GM18873 (cell line): ENCODE data around the gene MAP1LC3C.

Source experiments
- ATAC-seq: cut with Tn5 transposase; IDR thresholded peaks from one replicate; pipeline ENCODE4 v1.9.1; 2021; ENCODE audit warnings: mild to moderate bottlenecking, moderate library complexity, moderate number of reproducible peaks; ENCODE audit not compliant: unreplicated experiment, low FRiP score

The MAP1LC3C gene

DNA sequence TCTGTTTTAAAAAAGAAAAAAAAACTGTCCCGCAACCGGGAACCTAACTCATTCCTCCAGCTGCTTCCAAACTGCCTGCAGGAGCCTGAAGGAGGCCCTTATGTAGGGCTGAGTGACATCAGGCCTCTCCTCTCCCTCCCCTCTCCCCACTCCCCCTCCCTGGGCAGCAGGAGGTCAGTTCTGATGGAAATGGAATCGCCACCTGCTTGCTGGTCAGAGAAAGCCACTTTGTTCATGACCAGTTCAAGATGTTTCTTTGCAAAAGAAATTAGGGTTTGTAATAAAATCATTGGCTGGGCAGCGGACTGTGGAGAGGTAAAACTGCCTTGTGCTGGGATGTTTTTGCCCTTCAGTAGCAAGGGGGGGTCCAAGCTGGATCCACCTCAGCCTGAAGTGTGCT, at the start of gene MAP1LC3C:
MAP1LC3C (minus strand) TSS at position 73 of the 400 bp plus-strand sequence. CDS start 90 bp downstream, outside the sequence.
- ATAC-seq = no peak

DNA sequence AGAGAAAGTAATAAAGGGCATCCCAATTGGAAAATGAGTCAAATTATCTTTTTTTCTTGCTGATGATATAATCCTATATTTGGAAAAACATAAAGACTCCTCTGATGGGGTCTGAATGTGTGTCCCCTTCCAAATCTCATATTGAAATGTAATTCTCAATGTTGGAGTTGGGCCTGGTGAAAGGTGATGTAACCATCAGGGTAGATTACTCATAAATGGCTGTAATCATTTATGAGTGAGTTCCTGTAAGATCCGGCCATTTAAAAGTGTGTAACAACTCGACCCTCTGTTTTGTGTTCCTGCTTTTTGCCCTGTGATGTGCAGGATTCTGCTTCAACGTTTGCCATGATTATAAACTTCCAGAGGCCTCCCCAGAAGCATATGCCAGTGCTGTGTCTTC, 44.3 kb upstream of the MAP1LC3C start:
- no peak for ATAC-seq

DNA sequence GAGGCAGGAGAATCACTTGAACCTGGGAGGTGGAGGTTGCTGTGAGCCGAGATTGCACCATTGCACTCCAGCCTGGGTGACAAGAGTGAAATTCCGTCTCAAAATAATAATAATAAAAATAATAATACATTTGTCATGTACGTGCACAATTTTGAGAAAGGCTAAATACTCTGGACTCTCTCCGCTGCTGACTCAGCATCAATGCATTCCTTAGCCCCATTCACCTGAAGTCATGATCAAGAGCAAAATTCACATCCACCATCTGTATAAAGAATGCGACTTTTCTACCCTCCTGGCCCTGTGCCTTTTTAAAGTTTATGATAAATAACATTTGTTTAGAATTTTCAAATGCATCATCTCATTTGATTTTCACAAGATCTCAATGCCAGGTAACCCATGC, 35.5 kb upstream of the MAP1LC3C start:
- ATAC-seq = no peak

DNA sequence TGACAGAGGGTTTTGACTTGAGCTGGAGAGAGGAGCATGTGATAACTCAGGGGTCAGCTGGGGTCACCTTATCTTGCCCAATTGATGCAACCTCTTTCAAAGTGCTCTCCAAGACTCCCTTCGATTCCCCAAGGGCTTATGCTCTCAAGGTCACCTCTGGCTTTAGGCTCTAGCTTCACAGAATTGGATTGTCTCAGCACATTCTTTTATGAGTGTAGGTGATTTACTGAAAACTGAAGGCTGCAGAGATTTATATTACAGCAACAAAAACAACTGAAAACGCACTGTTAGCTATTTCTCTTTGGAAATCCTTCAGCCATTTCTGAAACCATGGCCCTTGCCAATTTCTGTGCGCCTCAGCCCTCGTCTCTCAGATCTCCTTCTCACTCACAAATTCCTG, 34.5 kb upstream of the MAP1LC3C start:
- no peak for ATAC-seq

DNA sequence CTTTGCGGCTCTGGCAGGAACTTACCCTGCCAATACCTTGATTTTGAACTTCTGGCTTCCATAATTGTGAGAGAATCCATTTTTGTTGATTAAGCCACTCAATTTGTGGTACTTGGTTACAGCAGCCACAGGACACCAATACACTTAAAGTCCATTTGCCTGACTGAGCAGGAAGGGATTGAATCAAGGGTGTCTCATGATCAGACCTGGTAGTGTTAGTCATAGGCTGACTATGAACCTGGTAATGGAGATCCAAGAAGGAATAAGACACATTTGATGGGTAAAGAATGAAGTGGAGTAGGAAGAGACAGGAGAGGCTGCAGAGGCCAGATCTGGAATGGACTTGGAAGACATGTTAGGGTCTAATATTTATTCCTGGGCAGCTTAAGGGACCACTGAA, 31.2 kb upstream of the MAP1LC3C start:
- ATAC-seq = no peak

DNA sequence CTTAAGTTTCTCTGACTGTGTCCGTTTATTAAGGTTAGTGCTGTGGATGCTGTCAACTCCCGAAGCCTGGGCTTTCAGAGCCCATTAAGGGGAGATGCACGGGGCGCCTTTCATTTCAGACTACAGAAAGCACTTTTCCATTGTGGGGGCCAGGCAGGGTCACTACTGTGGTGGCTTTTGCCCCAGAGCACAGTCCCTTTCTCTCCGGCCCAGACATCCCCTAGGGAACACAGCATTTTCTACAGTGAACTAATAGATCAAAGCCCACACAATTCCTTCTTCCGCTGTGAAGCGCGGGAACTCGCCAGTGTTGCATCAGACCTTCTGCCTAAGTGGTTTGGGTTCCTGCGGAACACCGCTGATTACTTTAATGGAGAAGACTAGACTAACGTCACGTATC, 26.8 kb upstream of the MAP1LC3C start:
- ATAC-seq = no peak

DNA sequence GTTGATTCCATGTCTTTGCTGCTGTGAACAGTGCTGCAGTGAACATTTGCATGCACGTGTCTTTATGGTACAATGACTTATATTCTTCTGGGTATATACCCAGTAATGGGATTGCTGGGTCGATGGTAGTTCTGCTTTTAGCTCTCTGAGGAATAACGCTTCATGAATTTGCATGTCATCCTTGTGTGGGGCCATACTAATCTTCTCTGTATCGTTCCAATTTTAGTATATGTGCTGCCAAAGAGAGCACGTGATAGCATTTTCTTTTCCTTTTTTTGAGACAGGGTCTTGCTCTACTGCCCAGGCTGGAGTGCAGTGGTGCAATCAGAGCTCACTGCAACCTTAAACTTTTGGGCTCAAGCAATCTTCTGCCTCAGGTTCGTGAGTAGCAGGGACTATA, 24.9 kb upstream of the MAP1LC3C start:
- ATAC-seq = no peak

DNA sequence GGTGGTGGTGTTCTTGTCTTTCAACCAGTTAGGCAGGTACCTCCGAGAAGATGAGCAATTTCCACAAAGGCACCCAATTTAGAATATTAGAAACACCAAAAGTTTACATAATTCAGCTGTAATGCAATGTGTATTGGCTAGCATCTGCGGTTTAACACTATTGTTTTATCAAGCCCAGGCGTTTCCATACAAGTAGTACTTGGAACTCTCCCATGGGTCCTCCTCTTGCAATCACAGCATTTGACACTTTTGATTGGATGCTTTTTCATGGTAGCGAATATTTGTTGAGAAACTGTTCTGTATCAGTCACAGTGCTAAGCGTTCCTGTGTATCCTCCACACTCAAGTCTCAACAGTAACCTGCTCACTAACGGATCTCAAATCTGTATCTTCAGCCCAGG, 20.1 kb upstream of the MAP1LC3C start:
- no peak for ATAC-seq

DNA sequence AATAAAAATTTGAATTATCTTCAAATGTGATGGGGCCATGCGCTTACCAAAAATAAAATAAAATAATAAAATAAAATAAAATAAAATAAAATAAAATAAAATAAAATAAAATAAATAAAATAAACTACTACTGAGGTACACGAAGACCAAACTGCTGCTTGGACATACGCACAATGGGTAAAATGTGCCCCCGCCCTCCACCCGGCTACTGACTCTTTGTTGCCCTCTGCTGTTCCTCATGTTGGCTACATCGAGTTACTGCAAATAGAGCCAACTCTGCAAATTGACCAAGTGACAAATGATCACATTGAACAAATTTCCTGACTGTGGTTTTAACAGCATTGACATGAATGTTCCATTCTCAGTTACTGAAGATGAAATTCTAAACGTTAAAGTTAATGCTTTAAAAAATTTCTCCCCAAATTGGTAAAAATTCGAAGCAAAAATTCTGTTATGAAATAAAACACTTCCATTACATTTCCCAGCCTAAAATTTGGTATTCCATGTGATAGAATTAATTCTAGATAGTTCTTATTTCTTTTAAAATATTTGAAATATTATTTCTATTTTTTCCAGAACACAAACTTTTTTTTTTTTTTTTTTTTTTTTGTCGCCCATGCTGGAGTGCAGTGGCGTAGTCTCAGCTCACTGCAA, 18.8 kb upstream of the MAP1LC3C start:
- ATAC-seq = no peak

DNA sequence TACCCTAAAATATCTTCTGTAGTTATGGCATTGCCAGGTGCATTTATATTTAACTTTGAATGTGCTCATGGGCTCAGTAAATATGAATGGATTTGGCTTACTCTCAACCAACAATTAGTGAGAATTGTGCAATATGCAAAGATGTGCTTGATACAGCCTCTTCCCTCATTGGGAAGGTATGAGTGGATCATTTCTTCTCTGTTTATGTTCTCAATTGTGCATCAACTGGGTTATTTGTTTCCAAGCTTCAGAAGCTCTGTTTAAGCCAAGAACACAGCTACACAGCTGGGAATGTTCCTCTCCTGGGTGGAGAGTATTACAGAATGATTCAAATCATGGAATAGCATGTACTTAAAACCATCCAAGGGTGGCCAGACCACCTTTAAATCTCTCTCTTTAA, 17.6 kb upstream of the MAP1LC3C start:
- no peak for ATAC-seq

DNA sequence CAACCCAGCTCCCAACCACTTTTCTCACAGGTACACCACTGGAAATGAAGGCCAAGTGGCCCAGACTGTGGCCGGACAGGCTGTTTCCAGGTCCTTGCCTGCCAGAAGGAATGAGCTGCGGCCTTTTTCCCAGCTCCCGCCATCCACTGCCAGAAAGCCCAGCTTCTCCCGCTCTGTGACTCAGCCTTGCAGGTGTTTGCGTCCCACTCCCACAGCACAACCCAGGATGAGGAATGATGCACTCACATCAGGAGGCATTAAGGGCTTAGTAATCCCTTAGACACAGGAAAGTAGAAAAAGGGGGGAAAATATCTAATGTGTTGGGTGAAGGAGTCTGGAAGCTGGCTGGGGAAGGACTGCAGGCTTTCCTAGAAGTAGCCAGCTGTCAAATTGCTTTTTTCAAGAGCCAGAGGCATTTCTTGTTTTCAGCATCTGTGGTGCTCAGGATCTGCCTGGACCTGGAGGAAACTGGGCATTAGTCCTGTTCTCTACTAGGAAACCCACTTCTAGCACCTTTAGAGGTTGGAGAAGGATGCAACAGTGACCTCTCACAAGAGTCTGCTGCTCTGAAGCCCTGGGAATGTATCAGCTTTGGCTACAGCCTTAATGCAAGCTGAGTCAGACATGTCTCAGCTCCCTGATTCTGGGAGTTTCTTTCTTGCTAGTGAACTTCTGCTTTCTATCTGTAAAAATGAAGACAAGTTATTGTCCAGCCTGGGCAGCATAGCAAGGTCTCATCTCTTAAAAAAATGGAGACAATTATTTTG, 13.2 kb upstream of the MAP1LC3C start:
- ATAC-seq = no peak

DNA sequence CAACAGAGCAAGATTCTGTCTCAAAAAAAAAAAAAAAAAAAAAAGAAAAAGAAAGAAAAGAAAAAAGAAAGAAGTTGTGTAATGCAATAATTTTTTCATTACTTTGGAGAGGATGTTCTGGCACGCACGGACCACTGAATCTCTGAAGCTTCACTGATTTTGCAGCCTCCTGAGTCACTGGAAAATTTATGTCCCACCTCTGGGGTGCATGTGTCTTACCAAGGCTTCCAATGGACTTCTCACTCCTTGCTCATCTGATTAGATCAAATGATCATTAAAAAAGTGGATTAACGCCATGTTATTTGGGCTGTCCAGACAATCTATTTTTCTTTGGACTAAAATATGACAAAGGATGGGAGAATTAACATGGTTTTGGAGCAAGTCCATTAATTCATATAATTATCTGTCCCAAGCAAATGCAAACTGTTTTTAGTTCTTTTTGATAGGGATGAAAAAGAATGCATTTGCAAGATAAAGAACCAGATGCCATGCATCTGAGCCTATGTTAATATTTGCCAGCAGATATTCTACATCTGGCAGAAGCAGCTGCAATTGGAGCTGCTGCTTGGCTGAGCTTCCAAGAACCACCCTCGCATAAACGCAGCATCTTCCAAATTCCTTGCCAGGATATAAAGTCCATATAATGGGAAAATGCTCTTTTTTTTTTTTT, 10.1 kb upstream of the MAP1LC3C start:
- no peak for ATAC-seq

DNA sequence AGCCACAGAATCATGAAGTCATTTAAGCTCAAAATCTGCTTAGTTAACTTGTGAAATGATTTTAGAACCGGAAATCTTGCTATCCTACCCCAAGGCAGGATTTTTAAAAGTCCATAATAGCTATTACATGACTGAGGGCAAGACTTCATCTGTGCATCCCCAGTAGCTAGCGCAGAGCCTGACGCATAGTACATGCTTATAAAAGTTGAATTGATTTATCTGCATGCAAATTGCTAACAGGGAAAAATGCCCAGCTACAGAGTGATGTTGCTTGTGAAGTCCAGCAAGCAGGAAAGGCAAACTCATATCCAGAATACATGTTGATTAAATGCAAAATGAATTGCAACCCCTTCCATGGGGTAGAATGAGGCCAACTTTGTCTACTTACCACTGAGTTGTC, 8.1 kb upstream of the MAP1LC3C start:
- no peak for ATAC-seq

DNA sequence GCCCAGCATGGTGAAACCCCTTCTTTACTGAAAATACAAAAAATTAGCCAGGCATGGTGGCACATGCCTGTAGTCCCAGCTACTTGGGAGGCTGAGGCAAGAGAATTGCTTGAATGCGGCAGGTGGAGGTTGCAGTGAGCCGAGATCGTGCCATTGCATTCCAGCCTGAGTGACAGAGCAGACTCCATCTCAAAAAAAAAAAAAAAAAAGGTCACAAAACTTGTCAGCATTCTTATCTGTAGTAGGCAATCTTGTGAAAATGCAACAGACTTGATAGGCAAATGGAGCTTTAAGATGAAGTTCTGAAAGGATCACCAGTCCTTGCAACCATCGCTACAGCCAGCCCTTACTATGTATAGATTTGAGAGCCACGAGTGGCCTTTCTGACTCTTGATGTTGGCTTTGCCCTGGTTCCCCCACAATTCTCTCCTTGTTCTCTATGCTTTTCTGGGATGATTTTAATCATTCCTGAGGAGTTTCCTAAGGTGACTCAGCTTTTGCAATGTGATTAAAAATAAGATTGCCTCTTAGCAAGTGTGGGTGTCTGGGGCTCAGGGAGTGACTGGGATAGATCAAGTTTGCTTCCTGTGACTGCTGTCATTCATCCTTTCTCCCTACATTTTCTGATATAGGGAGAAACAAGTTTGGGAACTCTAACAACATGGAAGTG, 7.1 kb upstream of the MAP1LC3C start:
- no peak for ATAC-seq

DNA sequence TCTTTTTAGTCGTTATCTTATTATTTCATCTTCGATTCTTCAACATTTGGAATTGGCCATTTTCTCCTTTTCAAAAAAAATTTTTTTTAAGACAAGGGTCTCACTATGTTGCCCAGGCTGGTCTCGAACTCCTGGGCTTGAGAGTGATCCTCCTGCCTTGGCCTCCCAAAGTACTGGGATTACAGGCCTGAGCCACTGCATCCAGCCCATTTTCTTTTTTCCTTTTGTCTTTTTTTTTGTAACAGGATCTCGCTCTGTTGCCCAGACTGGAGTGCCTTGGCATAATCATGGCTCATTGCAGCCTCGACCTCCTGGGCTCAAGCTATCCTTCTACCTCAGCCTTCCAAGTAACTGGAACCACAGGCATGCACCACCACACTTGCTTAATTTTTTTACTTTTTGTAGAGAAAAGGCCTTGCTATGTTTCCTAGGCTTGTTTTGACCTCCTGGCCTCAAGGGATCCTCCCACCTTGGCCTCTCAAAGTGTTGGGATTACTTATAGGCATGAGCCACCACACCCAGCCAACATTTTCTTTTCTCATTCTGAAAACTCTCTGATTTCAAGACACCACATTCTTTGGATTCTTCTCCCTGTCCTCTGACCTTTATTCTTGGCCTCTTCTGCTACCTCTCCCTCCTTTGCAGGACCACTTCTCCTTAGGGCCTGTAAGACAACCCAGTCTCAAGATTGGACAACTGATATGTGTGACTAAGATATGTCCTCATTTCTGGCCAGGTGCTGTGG, 6.0 kb upstream of the MAP1LC3C start:
- ATAC-seq = no peak

DNA sequence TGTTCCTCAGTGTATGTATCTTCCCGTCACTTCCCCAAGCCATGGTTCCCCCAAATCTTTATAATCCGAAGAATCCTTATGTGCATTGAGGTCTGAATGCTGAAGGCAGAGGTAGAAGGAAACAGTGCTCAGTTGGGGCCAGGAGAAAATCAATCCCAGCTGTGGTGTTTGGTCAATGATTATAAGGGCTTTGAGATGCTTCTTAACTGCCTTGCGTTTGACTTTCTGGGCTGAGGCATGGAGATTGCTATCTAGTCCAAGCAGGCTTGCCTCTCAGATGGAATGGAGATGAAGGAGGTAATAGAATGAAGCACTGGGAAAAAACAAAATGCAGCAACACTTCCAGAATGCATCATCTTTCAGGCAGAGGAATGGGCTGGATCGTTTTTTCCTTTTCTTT, 3.6 kb upstream of the MAP1LC3C start:
- no peak for ATAC-seq

DNA sequence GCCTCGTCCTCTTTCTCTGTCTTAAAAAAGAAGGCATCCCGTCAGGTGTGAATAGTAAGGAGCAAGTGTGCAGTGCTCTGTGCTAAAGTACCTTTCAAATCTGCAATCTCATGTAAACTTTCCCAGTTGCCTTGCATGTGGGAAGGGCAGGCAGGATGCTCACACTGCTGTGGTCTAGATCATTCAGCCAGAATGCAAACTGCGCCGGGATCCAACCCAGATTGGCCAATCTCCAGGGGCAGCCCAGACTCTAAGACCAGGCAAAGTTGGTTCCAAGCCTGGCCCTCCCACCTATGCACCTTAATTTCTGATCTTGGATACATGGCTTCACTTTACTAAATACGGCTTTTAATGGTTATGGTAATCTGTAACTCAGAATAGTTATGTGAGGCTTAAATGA, 3.2 kb upstream of the MAP1LC3C start:
- no peak for ATAC-seq

DNA sequence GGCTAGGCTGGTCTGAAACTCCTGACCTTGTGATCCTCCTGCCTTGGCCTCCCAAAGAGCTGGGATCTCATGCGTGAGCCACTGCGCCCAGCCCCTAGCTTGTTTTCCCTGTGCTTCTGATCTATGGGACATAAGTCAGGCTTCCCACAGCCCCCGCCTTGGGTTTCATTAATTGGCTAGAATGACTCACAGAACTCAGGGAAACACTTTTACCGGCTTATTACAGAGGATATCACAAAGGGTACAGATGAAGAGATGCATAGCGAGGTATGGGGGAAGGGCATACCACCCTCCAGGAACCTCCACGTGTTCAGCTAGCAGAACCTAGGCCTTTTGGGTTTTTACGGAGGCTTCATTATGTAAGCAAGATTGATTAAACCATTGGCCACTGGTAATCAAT, 1.5 kb upstream of the MAP1LC3C start:
- ATAC-seq = no peak

DNA sequence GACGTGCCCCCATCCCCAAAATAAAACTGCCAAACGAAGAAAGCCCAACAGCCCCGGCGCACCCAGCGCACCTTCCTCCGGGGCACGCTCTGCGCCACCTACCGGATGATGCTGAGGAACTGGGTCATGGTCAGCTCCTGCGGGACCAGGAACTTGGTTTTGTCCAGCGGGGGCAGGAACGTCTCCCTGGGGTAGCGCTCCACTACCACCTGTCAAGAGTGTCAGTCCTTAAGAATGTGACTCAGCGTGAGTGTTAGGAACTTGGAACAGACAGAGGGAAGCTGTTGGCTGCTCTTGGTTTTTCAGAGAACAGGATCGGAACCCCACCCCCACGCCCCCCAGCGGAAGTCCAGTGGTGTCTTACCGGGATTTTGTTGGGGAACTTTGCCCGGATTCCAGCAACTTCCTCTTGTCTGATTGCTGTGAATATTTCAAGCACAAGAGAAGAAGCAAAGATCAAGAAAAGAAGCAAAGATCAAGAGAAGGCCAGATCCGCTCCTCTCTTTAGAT, 431 bp downstream of the MAP1LC3C start:
- peak; percentile 74 for ATAC-seq

DNA sequence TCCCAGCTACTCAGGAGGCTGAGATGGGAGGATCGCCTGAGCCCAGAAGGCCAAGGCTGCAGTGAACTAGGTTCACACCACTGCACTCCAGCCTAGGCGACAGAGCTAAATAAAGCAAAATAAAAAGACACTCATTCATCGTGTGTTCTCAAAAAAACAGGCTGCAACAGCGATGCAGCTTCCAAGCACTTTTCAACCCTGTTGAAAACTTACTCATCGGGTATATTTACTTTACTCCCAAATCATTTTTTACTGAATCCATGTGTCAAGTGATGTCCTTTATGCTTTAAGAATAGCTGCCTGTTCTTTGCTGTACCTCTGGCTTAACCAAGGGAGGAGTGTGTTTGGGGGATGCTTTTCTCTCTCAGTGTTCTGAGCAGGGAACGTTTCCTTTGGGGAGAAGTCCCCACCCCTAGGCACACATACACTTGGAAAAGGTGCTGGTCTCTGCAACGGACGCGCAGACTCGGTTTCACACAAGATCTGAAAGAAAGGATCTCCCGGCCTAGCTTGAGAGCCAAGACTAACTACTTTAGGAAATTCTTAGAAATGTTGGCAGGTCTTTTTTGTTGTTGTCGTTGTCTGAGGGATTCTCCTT, 1.4 kb downstream of the MAP1LC3C start:
- ATAC-seq = no peak
